GM12801 (cell line): ENCODE results near the gene TICAM2.

ENCODE experiments used
- TF ChIP-seq, protein P1 (sequence below): IDR thresholded peaks from one replicate; pipeline ENCODE4 v1.5.1; 2011; ENCODE audit warnings: control low read depth; ENCODE audit not compliant: insufficient read length; ENCODE audit errors: extremely low read depth

The TICAM2 gene

DNA sequence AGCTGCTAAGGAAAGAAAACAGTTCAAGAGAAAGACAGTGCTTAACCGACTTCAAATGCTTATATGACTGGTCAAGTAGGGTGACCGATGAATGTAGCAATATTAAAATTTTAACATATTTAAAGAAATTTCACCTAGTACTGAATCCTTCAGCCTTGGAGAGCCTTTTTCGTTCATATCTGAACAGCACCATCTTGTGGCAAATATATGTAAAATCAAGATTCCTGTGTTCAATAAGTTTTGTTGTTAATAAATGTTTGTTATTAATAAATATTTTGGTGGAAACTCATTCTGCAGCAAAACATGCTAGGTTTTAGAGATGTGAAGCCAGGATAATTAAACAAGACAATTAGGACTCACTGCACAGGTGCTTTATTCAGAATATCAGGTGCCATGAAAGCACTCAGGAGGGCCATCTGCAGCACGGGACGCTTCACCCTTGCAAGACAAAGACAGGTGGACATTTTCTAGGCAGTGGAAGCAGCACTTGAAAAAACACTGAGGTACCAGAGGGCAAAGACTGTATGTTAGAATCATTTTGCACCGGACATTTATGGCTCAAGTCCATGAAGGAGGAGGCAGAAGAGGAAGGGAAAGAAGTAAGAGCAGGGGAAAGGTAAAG, 15.6 kb downstream of the TICAM2 start:
- TF ChIP-seq, protein P1, sequence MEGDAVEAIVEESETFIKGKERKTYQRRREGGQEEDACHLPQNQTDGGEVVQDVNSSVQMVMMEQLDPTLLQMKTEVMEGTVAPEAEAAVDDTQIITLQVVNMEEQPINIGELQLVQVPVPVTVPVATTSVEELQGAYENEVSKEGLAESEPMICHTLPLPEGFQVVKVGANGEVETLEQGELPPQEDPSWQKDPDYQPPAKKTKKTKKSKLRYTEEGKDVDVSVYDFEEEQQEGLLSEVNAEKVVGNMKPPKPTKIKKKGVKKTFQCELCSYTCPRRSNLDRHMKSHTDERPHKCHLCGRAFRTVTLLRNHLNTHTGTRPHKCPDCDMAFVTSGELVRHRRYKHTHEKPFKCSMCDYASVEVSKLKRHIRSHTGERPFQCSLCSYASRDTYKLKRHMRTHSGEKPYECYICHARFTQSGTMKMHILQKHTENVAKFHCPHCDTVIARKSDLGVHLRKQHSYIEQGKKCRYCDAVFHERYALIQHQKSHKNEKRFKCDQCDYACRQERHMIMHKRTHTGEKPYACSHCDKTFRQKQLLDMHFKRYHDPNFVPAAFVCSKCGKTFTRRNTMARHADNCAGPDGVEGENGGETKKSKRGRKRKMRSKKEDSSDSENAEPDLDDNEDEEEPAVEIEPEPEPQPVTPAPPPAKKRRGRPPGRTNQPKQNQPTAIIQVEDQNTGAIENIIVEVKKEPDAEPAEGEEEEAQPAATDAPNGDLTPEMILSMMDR, result no peak

DNA sequence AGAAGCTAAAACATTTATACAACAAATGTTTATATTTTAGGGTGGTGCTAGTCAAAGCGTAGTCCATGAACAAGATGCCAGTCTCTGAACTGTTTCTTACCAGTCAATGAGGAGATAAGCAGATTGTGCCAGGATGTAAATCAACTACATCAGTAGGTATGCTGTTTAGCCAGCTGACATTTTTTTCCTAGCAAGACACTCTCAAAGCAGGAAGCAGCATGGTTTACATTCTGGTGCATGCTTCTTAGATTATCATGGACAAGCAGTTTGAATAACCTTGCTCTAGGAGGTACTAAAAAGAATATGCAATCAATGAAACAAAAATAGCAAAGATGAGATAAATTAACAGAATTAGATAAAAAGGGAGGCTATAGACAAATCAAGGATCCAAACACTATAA, 17.0 kb downstream of the TICAM2 start:
- TF ChIP-seq, protein P1, result no peak

DNA sequence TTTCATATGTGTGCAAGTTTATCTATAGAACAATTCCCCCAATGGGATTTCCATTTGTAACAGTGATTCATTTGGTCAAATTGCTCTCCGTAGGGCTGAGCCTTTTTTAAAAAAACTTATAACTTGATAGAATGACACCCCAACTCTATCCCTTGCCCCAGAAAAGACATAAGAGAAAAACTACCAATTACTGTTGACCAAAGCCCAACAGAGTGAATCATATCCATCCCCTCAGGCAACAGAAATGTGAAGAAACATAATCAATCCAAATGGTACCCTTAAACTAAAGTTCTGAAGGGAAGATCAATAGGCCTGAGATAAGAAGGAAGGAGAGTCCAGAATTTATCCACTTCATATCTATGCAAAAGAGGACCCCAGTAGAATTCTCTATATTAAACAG, 17.8 kb downstream of the TICAM2 start:
- TF ChIP-seq, protein P1, result no peak

DNA sequence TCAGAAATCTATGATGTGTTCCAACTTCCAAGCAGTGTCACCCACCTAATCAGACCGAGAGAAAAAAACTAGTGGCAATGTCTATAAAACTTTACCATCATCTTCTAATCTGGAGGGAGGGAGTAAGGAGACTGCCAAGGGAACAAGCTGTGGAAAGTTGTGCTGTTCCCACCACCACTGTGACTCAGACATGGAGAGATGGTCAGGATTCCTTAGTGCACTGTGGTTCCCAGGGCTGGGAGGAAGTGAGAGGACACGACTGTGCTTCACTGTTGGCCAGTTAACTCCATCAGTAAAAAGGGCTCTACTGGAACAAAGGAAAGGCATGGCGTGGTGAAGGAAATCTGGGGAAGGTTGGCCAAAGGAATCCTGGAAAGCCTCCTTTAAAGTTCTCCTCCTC, 18.8 kb downstream of the TICAM2 start:
- TF ChIP-seq, protein P1, result no peak

DNA sequence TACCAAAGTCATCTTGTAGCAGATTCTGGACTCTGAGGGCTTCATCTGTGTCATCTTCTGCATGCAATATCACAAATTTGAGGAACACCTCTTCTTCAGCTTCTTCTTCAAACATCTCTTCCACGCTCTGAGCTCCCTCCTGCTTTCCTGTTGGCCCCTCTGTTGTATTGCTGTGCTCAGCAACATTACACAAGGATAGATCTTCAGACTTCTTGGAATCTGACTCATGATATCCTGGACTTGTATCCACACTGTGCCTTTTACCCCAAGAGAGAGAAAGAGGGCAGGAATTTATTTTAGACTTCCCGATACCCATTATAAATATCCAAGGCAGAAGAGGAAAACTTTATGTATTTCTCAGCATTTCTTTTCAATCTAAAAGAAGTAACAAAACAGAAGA, 21.3 kb downstream of the TICAM2 start:
- TF ChIP-seq, protein P1, result no peak

DNA sequence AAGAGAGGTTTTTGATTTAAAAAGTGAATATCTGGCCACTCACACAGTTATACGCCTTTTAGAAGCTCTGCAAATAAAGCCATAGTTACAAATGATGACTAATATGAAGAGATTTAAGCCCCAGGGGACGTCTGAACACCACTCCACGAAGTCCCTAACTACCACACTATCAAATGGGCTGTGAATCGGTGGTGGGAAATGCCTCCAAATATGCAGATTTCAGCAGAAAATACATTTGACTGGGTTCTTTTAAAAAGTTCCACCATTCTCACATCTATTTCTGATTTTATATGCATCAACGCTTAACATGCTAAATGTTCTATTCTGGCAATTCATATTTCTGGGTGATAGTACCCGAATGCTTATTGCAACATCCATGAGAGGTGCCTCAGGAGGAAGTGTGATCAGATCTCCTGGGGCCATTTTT, 22.5 kb downstream of the TICAM2 start:
- TF ChIP-seq, protein P1, result no peak

DNA sequence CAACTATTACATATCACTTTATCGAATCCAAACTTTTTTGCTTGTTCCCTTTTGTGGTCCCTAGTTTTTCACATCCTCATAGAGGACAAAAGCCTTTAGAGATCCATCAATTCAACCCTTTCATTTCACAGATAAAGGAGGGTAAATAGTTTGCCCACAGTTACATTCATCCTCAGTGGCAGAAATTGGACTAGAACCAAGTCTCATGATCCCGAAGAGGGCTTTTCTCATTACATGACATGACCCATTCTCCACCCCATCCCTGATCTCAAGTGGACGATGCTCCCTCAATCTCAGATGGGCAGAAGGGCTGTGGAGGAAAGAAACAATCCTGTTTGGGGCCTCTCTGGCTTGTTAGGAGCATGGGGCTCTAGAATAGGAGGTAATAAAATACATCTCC, 23.1 kb downstream of the TICAM2 start:
- TF ChIP-seq, protein P1, result no peak
